Breast epithelium (tissue), 3 donors: ENCODE data around the gene CPNE5.

Source experiments
- POLR2AphosphoS5 ChIP-seq, 3 donors: sonication (generic); formaldehyde crosslinking; IDR thresholded peaks; one replicate each; pipeline ENCODE4 v1.6.1; 2017; ENCODE audit warnings: antibody characterized with exemption in 3 of 3
- TF ChIP-seq, protein P1 (sequence below), 3 donors: fragments of 450-650 bp; IDR thresholded peaks; one replicate each; pipeline ENCODE4 v1.5.1; 2016 to 2017; ENCODE audit warnings: antibody characterized with exemption in 3 of 3, mild to moderate bottlenecking in 3 of 3, moderate library complexity in 3 of 3

- TF ChIP-seq, protein P1, sequence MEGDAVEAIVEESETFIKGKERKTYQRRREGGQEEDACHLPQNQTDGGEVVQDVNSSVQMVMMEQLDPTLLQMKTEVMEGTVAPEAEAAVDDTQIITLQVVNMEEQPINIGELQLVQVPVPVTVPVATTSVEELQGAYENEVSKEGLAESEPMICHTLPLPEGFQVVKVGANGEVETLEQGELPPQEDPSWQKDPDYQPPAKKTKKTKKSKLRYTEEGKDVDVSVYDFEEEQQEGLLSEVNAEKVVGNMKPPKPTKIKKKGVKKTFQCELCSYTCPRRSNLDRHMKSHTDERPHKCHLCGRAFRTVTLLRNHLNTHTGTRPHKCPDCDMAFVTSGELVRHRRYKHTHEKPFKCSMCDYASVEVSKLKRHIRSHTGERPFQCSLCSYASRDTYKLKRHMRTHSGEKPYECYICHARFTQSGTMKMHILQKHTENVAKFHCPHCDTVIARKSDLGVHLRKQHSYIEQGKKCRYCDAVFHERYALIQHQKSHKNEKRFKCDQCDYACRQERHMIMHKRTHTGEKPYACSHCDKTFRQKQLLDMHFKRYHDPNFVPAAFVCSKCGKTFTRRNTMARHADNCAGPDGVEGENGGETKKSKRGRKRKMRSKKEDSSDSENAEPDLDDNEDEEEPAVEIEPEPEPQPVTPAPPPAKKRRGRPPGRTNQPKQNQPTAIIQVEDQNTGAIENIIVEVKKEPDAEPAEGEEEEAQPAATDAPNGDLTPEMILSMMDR (IDR thresholded peaks at IDR 0.05) = no peak
- no peak for TF ChIP-seq POLR2AphosphoS5 (IDR thresholded peaks at IDR 0.05)
These were observed 28.4 kb upstream of the CPNE5 start for GRCh38 chr6:36867471-36868224.
